NOMO-1 treated with DMSO at 0.1 percent for 48 hours (cell line): ENCODE data around the gene CFAP410.

Experiments used
- DNase-seq: peaks from one replicate; lab custom pipeline; 2025; ENCODE audit not compliant: unreplicated experiment; lab: John Stamatoyannopoulos, UW

Gene CFAP410

GRCh38 chr21:44338971-44339910 lies at the start of gene CFAP410:
TSS of gene CFAP410 (minus strand) at chr21:44339390. CDS start at chr21:44339194, 196 bp downstream.
- peak; percentile 92 for DNase-seq

DNA sequence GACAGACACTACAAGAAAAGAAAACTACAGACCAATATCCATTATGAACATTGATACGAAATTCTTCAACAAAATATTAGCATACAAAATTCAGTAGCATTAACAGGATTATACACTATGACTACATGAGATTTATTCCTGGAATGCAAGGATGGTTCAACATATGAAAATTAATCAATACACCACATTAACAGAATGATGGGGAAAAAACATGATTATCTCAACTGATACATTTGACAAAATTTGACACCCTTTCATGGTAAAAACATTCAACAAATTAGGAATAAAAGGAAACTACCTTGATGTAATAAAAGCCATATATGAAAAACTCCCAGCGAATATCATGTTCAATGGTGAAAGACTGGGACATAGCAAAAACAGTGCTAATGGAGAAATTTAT lies 45.8 kb upstream of the CFAP410 start:
- DNase-seq: no peak

- DNase-seq: no peak
Measured at GRCh38 chr21:44383216-44383615, 44.0 kb upstream of the CFAP410 start.

- no peak for DNase-seq
Measured at GRCh38 chr21:44382536-44382935, 43.3 kb upstream of the CFAP410 start.

DNA sequence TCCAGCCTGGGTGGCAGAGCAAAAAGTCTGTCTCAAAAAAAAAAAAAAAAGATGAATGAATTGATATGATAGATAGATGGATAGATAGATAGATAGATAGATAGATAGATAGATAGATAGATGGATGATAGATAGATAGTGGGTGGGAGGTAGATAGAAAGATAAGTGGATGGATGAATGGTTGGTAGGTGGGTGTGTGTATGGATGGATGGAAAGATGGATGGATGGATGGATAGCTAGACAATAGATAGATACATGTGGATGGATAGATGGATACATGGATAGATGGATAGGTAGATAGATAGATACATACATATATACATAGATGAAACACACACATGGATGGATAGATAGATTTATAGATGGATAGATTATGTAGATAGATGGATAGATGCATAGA lies 42.7 kb upstream of the CFAP410 start:
- DNase-seq: no peak

DNA sequence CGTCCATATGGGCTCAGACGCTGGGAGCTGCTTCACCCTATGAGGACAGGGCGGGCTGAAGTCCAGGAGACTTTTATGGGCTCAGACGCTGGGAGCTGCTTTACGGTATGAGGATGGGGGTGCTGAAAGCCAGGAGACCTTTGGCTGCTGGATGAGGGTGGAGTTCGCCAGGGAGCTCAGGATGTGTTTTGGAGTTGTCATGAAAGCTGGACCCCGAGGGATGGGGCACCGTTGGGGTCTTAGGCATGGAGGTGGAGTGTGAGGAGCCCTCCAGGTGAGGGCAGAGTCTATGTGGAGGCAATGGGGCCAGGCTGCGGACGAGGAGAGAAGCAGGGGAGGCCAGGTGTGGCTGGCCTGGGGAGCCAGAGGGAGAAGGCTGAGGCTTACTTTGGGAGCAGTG lies 41.7 kb upstream of the CFAP410 start:
- DNase-seq: no peak

- no peak for DNase-seq
Measured at GRCh38 chr21:44379991-44380865, 41.0 kb upstream of the CFAP410 start.

DNA sequence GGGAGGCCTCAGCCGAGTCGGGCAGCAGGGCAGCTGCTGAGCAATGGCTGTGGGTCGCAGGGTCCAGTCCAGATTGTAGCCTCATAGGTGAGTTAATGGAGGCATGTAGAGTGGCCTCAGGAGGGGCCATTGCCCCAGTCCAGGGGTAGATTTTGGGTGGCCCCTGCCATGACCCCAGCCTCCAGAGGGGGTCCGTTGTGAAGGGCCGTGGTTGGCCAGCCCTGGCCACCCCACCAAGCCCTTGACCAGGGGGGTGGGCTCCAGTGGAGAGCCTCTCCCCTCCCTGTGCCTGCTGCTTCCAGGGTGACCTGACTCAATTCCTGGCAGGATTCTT lies 40.3 kb upstream of the CFAP410 start:
- DNase-seq: no peak

DNA sequence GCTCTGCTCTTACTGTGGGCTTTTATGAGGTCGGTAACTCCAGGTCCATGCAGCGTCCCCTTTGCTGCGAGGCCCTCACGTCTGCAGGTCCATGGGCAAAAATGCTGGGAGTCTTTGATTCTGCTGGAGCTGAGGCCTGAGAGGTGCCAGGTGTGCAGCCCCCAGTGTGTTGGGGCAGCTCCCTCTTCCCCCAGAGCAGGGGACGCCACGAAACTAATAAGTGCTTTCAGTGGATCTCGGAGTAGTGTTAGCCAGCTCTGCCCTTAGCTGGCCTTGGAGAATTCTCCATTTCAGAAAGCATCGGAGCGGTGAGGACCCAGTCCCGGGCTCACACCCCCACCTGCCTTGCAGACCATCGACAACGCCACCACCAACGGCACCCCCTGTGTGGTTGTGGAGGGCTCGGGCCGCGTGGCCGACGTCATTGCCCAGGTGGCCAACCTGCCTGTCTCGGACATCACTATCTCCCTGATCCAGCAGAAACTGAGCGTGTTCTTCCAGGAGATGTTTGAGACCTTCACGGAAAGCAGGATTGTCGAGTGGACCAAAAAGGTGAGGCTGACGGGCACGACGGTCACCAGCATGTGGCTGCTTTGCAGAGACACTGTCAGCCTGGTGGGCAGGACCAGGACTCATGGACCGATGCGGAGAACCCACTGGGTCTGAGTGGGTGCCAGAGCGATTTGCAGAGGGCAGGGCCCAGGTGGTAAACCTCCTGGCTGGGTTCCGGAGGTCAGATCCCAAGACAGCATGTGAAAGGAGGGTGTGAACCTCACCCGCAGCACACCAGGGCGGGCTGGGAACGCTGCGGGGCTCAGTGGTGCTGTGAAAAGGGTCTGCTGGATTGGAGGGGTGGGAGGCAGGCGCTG lies 39.7 kb upstream of the CFAP410 start:
- DNase-seq: no peak

- no peak for DNase-seq
Measured at GRCh38 chr21:44377922-44378645, 38.9 kb upstream of the CFAP410 start.

DNA sequence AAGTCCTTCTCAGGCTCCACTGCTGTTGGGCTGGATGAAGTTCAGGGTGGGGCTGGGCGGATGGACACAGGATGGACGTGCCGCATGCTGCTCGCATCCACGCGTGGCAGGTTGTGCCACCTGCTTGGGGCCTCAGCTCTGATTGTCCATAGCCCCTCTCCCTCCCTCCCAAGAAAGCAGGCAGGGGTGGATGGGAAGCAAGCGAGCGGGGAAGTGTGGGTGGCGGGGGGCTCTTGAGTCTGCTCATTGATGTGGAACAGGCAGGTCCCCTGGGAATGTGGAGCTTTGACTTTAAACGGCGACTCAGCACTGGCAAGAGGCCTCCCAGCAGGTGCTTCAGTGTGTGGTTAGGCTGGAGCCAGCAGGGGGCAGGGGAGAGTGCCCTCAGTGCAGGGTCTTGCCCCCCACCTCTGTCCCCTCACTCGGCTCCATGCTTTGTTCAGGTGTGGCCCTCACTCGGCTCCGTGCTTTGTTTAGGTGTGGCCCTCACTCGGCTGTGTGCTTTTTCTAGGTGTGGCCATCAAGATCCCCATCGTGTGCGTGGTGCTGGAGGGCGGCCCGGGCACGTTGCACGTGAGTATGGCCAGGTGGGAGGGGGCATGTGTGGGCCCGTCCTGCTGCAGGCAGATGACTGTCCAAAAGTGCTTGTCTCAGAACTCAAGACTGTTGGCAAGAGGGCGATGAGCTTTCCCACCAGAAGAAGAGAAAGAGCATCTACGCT lies 38.2 kb upstream of the CFAP410 start:
- DNase-seq: no peak

DNA sequence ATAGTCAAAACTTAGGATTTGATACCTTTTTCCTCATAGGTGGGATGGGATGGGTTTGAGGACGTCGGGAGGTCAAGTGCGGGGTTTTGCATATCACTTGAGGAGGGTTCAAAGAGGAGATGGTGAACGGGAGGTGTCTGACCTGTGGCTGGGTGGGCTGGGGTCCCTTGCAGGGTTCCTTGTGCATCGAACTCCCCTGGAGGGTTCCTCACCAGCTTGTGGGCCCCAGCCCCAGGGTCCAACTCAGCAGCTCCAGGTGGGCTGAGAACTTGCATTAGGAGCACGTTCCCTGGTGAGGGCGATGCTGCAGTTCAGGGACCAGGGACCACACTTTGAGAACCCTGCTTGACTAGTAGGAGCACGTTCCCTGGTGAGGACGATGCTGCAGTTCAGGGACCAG lies 37.4 kb upstream of the CFAP410 start:
- no peak for DNase-seq

GRCh38 chr21:44375761-44376241 lies 36.6 kb upstream of the CFAP410 start:
- no peak for DNase-seq

DNA sequence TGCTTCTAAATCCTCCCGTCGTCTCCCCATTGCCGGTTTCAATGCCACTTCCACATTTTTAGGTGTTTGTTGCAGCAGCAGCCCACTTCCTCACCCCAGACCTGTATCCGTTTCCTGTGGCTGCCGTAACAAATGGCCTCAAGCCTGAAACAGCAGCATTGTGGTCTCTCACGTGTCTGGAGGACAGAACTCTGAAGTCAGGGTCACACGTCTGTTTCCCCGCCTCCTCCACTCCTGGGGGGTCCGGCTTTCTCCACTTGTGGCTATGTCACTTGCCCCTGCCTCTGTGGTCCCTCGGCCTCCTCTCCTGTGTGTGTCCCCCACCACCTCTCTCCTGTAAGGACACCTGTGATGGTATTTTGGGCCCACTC lies 36.1 kb upstream of the CFAP410 start:
- DNase-seq: peak; percentile 61

DNA sequence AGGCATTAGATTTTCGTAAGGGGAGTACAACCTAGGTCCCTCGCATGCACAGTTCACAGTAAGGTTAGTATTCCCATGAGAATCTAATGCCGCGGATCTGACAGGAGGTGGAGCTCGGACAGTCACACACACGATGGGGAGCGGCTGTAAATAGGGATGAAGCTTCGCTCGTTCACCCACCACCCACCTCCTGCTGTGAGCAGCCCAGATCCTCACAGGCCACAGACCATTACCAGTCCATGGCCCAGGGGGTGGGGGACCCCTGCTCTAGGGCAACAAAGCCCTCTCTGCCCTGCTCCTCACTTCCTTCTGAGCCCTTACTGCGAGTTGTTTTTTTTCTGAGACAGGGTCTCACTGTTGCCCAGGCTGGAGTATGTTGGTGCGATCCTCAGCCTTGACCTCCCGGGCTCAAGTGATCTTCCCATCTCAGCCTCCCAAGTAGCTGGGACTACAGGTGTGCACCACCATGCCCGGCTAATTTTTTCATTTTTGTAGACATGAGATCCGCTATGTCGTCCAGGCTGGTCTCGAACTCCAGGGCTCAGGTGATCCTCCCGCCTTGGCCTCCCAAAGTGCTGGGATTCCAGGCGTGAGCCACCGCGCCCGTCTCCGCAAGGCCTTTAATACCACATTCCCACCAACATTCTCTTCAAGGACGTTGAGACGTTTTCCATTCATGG lies 35.6 kb upstream of the CFAP410 start:
- DNase-seq: no peak

DNA sequence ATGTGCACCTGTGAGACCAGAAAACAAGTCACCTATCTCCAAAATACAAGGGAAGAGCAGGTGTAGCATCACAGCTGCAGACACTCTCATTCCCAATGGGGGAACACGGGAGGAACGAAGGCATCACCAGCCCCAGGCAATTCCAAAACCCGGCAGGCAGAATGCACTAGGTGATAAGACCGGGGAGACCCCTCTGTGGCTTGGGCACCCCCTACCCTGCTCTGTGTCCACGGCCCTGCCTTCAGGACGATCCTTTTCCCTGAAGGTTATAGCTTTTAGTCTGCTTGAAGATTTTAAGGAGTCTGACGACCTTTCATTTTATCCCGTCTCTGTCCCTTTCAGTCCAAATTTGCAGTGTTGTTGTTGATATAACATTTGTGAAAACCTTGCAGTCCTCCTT lies 33.4 kb upstream of the CFAP410 start:
- DNase-seq: no peak

DNA sequence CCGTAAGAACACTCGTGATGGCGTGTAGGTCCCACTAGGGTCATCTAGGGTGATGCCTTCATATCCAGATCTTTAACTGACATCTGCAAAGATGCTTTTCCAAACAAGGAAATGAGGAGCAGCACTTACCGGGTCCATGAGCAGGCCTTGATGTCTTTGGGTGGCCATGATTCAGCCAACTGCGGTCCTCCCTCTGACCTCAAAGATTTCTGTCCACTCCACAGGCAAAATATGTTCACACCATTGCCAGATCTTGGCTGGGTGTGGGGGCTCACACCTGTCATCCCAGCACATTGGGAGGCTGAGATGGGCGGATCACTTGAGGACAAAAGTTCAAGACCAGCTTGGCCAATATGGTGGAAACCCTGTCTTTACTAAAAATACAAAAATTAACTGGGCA lies 32.4 kb upstream of the CFAP410 start:
- DNase-seq: no peak

GRCh38 chr21:44370786-44371410 lies 31.7 kb upstream of the CFAP410 start:
- no peak for DNase-seq
